GM21619 (cell line): ENCODE results near the gene MSI2.

Source experiments
- ATAC-seq: cut with Tn5 transposase; IDR thresholded peaks from one replicate; pipeline ENCODE4 v1.9.1; 2021; ENCODE audit not compliant: unreplicated experiment

Gene MSI2

DNA sequence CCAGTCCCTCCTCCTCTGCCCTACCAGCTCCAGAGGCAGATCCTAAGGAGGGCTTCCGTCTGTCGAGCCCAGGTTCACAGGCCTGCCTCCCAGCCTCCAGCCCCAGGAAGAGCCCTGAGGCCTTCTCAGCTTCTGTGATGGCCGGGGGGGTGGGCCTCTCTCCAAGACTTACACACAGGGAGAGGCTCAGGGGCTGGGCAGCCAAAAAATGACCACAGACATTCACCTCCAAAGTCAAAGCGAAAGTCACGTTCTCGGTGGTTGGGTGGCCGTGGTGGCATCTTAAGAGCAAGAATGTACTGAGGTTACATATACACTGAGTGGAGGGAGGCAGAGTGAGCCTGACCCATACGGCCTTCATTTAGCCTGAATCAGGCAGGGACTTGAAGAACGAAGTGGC, 369.6 kb downstream of the MSI2 start:
- ATAC-seq, result no peak

DNA sequence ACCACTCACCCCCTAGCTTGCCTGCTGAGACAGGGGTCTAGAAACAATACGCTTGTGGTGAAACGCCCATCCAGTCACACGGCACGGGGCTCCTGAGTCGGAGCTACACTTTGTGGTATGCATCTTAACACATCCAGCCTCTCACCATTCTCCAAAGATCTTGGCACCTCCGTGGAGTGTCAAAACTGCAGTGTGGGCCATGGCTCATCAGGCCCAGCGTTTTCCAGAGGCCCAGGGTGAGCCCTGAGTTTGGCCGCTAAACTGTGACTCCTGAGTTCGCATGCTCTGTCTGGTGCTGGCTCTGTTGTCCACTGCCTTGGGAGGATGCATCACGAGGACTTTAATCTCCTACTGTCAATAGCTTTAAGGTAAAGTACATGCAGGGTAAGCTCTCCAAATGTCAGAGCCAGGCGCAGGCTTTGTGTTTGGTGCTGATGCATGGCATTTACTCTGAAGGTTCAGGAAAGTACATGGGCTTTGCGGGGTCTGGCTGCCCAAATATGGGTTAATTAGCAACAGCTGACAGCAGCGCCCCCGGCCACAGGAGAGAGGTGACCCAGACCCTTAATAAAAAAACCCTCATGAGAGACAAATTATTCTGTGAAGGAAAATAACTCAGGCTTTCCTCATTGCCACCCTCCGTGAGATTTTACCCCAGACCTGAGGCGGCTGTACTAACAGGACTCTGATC, 370.3 kb downstream of the MSI2 start:
- ATAC-seq, result no peak

DNA sequence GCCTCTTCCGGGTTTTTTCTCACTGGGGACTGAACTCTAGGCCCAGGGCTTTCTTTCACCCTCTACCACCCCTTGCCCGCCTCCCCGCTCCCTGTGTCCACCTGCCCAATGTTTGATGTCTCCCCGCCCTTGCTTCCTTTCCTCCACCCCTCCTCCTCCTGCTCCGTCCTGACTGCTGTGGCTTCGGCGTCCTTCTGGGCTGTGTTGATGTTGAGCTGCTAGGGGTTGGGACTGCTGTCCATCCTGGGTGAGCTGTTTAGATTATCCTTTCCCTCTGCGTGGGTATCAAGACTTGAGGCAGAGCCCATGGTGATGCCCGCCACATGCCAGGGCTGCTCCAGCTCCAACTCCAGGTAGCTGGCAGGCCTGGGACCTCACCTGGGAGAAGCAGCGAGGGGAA, 371.3 kb downstream of the MSI2 start:
- ATAC-seq, result no peak

DNA sequence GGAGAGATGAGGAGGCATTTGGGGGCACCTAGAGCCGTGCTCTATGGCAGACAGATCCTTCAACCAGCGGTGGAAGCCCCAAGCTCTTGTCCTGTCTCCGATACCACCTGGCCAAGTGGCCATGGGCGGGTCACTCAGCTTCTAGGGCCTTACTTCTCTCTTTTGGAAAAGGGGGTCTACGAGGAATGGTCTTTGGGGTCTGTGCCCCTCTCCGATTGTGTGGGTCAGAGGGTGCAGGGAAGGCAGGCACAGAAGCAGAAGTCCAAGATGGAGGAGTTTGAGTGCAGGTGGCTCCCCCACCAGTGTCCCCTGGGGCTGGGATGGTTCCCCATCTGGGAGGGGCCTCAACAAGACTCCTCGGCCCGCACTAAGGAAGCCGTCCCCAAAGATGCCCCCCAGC, 372.1 kb downstream of the MSI2 start:
- no peak for ATAC-seq

DNA sequence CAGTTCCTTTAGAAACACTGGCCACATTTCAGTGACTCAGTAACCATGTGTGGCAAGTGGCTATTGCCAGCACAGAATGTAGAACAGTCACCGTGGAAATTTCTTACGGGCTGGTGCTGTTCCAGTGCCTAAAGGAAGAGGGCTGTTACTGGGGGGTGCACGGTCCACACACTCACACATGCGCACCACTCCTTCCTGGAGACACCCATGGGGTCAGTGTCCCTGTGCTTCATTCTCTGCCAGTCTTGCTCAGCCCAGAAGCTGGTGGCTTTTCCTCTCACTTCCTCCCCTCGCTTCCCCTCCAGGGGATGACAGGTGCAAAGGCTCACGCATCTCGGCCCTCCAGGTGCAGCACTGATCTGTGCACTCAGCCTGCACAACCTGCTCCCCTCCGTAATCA, 373.1 kb downstream of the MSI2 start:
- peak; percentile 77 for ATAC-seq

DNA sequence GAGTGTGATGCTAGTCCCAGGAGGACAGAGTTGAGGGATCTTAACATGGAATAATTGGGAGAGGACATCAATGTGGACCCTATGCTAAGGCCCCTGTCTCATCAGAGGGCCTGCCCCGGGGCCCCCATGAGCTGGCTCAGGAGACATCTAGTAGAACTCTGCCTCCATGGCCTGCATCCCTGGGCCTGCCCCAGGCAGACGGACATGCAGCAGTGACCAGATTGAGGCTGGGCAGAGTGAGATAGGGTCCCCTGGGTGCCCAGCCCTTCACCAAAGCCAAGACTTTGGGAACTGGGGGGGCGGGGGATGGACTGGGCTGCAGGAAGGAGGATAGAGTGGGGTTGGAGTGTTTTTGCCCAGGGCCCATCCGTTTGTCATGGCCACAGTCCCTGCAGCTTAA, 373.6 kb downstream of the MSI2 start:
- no peak for ATAC-seq

DNA sequence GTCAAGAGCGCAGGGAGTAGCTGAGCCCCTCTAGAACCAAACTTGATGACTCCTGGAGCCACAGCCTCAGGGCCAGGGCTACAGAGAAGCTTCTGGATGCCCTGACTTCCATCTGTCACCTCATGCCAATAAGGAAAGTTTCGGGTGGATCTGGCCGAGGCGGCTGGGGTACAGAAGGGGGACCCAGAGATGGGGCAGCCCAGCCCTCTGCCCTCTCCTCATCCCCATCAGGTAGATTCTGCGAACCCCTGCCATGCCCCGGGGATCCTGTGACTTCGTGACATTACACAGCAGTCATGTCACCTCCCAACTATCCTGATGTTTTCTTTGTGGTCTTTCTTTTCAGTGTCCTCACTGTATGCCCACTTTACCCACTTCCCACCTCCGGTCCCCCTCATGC, 374.4 kb downstream of the MSI2 start:
- no peak for ATAC-seq

DNA sequence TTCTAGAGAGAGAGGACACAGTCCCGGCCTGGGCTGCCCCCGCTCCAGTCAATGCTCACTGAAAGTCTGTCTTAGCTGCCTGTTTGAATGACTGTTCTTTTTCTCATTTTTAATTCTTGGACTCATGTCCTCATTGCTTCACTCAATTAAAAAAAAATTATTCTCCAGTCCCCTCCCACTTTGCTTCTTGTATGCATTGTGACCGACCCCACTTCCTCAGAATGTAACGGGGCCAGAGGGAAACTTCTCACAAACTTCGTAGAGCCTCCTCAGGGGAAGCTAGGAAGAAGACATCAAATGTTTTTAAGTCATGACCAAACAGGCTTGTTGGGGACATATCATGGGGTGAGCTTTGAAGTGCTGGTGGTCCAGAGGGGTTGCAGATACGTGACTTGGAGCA, 375.5 kb downstream of the MSI2 start:
- no peak for ATAC-seq

DNA sequence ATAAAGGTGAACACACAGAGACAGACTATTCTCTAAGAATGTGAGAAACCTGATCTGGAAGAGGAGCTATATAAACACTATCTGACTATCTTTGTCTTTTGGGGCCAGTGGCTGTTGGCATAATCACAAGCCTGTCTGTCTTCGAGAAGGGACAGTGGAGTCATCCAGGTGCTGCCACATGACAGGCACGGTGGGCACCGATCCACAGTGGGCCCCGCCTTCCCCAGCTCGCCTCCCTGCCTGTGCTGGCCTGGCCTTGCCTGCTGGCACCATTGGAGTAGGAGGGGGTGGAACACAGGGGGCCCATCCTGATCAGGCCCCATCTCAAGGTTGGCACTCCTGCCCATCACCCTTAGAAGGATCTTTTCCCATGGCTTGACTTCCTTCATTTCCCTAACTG, 376.0 kb downstream of the MSI2 start:
- no peak for ATAC-seq

DNA sequence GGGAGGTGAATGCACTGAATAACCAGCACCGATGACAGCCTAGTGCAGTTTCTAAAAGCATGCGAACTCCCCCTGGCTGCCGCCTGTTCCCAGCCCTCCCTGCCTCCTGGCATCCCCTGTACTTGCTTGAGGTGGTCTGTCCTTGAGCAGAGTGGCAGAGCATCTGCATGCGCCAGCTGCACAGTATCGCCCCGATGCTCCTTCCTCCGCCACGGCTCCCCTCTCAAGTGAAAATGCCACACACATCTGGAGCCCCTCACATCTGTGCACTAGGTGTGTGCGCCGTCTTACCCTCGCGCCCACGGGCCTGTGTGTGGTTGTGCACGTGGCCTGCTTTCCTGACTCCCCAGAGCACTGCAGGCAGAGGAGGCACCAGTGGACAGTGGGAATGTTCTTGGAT, 376.9 kb downstream of the MSI2 start:
- ATAC-seq, result no peak

DNA sequence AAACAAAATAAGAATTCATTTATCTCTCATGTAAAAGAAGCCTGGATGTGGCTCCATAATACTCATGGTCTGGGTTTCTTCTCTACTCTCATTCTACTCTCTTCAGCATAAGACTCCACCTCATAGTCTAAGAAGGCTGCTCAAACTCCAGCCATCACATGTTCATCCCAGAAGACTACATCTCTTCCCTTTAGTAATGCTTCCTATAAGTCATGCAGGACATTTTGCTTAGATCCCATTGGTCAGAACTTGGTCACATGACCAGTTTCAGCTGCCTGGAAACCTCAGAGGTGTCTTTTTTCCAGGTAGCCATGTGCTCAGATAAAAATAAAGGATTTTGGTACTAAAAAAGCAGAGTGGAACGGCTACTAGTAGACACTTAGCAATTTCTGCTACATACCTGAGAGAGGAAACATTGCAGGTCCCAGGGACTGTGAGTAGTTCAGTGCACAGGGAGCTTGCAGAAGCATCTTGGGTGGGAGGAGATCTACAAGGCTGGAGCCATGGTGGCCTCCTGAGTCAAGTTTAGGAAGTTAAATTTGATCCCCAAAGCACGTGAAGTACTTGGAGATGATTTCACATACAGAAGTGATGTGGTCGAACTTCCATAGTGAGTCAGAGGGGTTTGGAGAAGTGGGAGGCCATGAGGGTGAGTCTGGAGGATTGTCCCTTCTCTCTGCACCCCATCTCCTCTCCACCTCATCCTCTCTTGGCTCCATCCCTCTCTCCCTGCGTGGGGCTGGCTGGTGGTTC, 378.6 kb downstream of the MSI2 start:
- ATAC-seq, result no peak

DNA sequence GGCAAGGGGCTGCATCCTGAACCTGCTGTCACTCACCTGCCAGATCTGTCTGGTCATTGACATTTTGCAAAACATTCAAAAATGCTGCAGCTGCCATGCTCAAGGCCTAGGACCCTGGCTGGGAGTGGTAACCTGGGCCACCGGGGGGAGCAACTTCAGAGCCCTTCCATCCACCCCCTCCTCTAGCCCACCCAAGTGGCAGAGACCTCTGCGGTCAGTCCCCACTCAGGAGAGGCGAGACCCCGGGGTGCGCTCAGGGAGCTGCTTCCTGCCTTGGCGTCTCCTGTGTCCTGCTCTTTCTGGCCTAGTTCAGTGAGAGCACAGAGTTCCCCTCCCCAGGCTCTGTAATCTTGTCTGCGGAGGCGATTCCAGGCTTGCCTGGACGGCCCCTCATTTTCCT, 380.0 kb downstream of the MSI2 start:
- no peak for ATAC-seq

DNA sequence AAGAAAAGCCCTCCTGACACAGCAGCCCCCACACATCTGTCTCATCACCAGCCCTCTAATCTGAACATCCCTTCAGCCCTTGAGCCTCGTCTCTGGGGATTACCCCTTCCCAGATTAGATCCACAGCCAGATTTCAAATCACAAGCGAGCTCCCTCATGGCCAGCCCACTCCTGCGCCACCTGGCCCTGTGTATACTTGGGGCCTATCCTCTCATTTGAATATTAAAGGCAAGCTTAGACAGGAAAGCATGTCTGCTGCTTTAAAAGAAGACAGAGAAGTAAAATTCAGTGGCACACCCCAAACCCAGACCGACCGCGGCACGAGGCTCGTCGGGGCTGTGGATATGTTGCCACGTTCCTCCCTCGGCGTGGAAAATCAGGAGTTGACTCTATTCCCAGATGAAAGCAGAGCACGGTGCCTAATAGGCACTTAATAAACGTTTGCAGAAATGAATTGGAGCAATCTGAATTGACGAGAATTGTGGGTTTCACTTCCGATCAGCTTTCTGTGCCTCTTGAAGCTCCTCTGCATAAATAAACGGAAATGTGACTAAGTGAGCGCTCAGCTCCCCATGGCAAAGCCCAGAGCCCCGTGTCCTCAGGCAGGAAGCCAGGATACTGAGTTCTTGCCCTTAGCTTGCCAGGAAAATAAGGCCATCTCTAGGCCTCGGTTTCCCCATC, 380.8 kb downstream of the MSI2 start:
- ATAC-seq, result no peak

DNA sequence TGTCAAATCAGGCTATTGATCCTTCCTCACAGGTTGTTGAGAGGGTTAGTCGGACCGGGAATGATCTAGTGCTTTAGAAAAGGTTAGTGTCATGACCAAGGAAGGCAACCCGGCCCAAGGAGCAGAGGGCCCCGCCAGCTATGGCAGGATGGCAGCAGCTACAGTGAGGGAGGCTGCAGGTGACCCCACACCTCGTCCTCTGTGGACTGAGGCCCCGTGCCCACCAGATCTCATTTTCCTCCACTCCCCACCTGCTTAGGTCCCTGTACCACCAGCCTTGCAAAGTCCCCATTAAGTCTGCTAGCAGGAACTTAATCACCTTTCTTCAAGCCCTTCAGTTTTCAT, 381.3 kb downstream of the MSI2 start:
- ATAC-seq, result no peak

DNA sequence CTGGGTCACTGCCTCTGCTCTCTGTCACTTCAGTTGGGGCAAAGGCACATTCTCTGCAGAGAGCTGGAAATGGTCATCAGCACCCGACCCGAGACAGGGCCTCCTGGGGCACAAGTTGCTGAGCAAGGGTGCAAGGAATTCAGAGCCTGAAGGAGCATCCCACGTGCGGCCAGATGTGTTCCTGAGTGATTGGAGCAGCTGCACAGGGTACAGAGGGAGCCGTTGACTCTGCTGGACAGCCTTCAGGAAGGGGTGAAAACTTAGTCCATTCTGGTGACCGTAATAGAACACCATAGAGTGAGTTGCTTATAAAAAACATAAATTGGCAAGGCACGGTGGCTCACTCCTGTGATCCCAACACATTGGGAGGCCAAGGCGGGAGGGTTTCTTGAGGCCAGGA, 382.0 kb downstream of the MSI2 start:
- ATAC-seq, result no peak

DNA sequence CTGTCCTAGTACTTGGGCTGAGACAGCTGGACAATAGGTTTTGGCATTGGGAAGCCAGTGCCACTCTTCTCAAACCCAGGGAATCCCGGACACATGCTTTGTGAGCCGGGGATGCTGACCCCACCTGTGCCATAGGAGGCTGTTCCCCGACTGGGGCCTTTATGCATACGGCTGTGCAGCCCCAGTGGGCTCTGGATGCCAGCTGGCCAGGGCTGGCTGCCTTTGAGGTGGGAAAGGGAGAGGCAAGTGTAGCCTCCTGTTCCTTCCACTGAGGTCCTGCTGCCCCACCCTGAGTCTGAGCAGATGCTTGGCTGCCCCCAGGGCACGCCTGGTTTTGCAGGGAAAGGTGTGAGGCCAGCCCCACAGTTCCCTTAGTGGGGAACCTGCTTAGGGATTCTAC, 383.1 kb downstream of the MSI2 start:
- no peak for ATAC-seq

DNA sequence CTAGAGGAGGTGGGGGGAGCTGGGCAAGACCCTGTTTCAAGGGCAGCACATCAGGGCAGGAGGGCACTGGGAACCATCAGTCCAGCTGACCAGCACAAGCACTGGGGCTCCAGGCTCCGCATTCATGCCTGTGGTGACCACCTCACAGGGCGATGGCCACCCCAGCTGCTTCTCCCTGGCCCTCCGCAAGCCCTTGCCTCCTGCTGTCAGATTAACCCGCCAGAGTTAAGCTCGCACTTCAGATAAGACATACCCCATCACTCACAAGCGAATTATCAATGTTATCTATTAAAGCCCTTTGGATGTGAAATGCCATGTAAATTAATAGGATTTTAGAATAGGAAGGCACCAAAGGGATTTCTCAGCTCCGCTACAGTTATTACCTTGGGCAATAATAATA, 383.8 kb downstream of the MSI2 start:
- no peak for ATAC-seq

DNA sequence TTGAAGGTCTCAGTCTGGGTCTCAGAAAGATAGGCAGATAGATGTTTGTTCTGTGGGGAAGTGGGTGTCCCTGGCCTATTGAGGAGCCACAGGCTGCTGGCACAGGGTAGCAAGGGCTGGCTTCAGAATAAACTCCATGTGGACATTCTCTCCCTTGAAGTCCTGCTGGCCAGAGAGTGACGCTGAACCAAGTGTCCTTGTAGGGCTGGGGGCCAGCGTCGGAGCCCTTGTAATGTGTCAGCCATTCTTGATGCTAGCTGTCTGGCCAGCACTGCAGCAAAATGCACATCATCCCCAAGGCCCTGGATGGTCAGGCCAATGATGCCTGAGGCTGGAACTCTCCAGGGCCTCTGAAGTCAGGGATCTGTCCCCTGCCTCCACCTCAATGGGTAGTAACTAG, 385.4 kb downstream of the MSI2 start:
- no peak for ATAC-seq

DNA sequence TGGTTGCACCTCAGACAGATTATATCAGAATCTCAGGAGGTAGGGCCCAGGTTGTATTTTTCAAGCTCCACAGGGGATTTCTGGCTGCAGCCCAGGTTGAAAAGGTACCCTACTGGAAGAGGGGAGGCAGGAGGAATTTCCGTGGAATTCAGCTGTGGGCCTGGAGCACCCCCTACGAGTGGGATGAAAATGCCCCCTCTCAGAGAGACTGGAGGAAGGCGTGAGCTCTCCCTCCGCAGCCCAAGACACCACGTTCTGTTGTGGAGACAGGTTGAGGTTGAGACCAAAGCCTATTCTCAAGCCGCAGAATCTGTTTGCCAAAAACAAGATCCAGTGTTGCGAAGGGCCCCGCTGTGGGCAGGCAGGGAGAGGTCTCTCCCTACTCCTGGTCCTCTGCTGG, 386.7 kb downstream of the MSI2 start:
- ATAC-seq, result no peak

DNA sequence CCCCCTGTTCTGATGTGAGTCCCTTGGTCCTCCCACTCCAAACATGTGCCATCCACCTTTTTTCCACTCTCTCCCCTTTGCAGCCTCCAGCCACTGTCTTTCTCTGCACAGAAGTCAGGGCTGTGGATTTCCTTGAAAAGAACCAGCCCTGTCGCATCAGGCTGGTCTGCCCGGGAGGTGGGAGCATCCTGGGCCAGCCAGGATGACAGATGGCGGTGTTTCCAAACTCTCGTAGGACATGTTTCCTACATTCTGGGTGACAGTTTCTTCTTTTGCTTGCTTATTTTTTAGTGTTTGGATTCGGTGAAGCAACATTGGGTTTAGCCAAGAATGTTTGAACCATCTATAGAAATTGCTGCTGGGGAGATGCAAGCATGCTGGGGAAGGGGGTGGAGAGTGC, 388.0 kb downstream of the MSI2 start:
- ATAC-seq, result no peak

DNA sequence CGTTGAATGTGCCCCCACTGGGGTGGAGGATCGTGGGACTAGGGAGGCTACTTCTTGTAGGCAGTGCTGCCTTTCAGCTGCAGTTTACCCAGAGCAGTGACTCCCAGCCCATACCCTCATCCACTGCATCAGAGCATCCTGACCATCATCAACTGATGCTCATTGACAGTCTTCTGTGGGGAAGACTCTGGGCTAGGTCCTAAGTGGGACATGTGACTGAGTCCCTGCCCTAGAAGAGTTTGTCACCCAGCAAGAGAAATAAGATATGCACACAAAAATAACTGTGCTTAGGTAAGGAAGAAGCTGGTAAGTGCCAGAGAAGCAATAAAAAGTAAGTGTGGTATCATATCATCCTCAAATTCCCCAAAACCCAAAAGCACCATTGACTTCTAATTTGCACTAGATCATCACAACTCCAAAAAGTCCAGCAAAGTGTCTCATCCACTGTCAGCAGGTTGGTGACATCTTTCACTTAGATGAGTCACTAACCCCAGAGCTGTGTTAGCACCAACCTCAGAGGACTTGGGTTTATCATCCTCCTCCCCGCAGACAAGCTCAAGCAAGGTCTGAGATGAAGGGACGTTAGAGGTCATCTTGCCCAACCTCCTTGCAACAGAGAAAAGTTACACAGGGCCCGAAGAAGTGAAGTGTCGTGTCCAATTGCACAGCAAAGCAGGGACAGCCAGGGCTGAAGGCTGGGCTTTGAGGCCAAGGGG, 389.8 kb downstream of the MSI2 start:
- ATAC-seq, result no peak

DNA sequence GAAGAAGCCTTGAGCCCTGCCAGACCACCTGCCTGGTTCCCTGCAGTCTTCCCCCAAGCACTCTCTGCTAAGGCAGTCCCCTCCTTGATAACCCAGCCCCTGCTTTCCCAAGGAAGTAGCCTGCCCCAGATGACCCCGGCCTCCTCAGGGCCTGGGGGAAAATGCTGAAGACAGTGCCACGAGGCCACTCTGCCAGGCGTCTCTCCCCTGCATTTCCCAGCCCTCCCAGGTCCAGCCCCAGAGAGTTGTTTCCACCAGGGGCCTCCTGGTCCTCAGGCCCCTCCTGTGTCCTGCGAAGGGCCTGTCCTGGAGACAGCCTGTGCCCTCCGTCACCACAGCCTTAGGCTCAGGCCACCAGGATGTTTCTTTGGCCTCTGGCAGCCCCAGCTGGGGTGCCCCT, 392.4 kb downstream of the MSI2 start:
- no peak for ATAC-seq
